ENCODE measurements around the gene STAG1. TPM values are rescaled to one million over a fixed set of nuclear protein-coding genes. Genes with fewer than 3 reads are reported as not detected.
"Not testable (repeated sequence)": the region's sequence is repeated elsewhere in the genome, so short reads cannot be mapped to it uniquely, and the experiment has no call there.

Gene STAG1
- polyA plus RNA-seq, 1 donor from 2014 or later: 20.8 TPM

DNA sequence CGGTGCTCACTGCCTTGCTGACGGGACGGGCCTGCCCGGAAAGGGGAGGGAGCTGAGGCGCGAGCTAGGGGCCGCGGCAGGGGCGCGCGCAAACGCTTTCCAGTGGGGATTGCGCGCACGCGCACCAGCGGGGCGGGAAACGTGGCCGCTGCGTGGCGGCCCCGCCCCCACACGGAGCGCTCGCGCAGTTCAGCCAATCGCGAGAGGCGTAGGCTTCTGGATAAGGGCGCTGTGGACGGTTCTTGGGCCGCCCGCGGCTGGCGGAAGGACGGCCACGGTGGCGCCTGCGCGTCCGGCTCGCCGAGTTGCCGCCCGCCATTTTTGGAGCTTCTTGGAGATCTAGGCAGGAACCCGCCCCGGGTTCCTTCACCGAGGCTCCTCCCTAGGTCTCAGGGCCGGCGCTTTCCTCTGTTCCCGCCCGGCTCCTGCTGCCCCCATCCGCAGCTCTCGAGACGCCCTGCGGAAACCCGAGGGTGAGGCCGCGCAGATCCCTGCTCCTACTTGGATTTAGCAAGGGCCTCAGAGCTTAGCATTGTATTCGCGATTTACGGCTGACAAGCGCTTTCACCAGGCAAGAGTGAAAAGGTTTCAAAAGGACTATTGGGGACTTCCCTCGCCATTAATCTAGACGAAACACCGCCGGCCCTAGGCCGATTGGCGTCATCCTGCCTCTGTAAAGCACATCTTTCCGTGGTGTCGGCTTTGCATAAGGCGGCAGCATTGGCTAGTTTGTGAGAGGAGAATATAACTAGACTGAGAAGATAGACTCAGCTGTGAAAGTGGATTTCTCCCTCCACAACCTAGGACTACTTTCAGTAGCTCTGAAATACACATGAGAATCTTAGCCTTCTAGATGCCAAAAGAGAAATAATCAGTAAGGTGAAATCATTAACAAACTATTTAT is 496 bp upstream of the STAG1 start:
- peaks cover 27 to 37% (median 36%) of the 10 kb centered on the region in 3 donors for H3K4me1 Mint-ChIP-seq
- H3K27me3 Mint-ChIP-seq: no peaks in the 10 kb centered on the region
- peak overlapping the region; percentile 98 to 100 (median 99) for H3K27ac Mint-ChIP-seq
- H3K4me3 Mint-ChIP-seq: peak overlapping the region; percentile 94 to 98 (median 95)
- no peaks in the 10 kb centered on the region for H3K9me3 Mint-ChIP-seq
- no peaks in the 10 kb centered on the region for H3K36me3 Mint-ChIP-seq

DNA sequence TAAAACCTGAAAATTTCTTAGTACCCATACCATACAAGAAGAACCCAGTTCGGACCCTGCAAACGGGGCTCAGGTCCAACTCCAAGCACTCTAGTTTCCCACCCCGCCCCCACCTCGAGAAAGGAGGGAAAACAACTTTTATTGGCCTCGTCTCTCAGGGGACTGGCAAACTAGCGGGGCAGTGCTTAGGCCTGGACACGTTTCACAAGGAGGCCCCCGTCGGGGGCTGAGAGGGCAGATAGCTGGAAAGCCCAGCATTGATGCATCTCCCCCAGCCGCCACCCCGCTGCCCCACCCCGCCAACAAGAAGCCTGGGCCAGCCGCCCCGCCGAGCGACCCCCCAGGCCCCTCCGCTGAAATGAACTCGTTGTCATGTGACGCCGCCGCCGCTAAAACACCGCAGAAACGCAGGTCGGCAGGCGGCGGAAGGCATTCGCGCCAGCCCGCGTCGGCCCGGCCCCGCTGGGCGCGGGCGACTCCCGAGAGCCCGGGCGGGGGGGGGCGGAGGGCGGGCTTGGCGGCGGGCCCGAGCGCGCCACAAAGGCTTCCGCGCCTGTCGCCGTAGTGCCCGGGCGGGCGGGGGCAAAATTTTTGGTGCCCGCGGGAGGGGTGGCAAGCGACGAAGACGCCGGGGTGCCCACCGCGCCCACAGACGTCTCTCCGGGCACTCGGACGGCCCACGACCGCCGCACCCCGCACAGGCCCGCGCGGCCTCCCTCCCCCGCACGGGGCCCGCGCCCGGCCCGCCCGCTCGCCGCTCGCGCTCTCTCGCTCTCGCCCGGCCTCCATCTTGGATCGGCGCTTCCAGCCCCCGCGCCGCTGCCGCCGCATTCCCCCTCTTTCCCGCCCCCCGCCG is 634 bp downstream of the STAG1 start:
- peak overlapping the region; percentile 94 to 98 (median 95) for H3K4me3 Mint-ChIP-seq
- peak overlapping the region; percentile 98 to 100 (median 99) for H3K27ac Mint-ChIP-seq
- no peaks in the 10 kb centered on the region for H3K36me3 Mint-ChIP-seq
- peaks cover 27 to 41% (median 37%) of the 10 kb centered on the region in 3 donors for H3K4me1 Mint-ChIP-seq
- H3K27me3 Mint-ChIP-seq: no peaks in the 10 kb centered on the region
- H3K9me3 Mint-ChIP-seq: no peaks in the 10 kb centered on the region

DNA sequence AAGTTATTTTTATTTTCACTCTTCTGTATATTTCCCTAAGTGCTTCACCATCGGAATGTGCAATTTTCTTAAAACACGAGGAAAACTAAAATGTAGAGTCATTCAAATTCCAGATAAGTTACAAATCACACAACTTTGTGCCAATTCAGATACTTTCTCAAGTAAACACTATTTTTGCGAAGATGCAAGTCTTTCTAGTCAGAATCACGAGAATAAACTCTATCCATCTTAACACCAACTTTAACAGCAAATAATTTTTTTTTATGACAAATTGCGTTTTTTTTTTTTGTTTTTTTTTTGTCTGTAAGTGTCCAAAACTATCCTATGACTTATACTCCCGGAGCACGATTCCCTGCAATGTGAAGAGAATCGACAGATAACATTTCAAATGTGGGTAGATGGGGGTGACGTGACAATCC is 1.3 kb downstream of the STAG1 start:
- peaks cover 33 to 42% (median 40%) of the 10 kb centered on the region in 3 donors for H3K4me1 Mint-ChIP-seq

DNA sequence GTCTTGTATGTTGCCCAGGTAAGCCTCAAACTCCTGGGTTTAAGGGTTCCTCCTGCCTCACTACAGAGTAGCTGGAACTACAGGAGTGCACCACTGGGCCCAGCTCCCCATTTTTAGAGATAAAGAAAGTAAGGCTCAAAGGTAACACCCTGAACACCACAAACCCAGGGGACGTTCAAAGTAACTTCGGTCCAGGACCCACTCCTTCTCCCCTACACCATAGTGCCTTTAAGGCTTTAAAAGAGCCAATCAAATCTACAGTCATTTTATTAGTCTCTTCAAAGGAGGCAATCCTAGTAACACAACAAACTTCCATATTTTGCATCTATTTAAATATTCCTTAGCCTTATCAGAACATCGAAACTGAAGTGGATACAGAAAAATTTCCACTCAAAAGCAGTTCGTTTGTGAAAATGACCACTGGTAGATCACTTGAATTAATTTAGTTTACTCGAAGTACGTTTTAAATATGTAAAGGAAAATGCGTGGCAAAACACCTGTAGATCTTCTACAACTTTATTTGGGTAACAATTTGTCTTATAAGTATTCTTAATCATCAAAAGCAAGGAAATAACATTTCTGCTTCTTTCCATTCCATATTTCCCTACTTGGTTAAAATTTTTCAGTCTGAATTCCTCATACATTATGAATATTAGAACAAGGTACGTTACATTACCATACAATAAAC is 1.8 kb downstream of the STAG1 start:
- Mint-ChIP-seq H3K27ac (peak overlapping the region; percentile 32 to 94 (median 92)), H3K27me3 (no peaks in the 10 kb centered on the region), H3K4me3 (peak overlapping the region; percentile 86 to 94 (median 92)), H3K36me3 (no peaks in the 10 kb centered on the region), H3K4me1 (peaks cover 37 to 44% (median 42%) of the 10 kb centered on the region in 3 donors), H3K9me3 (no peaks in the 10 kb centered on the region)

More for the DNA sequence above, 1.3 kb downstream of the STAG1 start:
- H3K36me3 Mint-ChIP-seq: no peaks in the 10 kb centered on the region
- no peaks in the 10 kb centered on the region for H3K27me3 Mint-ChIP-seq
- no peaks in the 10 kb centered on the region for H3K9me3 Mint-ChIP-seq
- H3K4me3 Mint-ChIP-seq: peak overlapping the region; percentile 86 to 94 (median 92)
- peak overlapping the region; percentile 86 to 94 (median 92) for H3K27ac Mint-ChIP-seq

DNA sequence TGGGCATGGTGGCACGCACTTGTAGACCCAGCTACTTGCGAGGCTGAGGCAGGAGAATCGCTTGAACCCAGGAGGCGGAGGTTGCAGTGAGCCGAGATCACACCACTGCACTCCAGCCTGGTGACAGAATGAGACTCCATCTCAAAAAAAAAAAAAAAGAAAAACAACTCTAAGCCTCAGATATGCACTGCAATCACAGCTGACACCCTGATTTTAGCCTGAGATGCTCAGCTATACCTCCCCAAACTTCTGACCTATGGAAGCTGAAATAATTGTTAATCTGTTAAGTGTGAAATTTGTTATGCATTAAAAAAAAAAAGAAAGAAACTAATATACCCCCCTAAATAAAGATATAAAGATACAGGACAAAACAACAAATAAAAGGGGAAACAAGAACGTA is 2.6 kb downstream of the STAG1 start:
- H3K36me3 Mint-ChIP-seq, H3K27me3 Mint-ChIP-seq, H3K9me3 Mint-ChIP-seq: not testable (repeated sequence)
- H3K27ac Mint-ChIP-seq: peak overlapping the region in 2 of 3 donors; percentile 92 to 94
- H3K4me3 Mint-ChIP-seq: peak overlapping the region in 3 of 4 donors; percentile 90 to 94 (median 93)
- peaks cover 34 to 44% (median 40%) of the 10 kb centered on the region in 3 donors for H3K4me1 Mint-ChIP-seq

DNA sequence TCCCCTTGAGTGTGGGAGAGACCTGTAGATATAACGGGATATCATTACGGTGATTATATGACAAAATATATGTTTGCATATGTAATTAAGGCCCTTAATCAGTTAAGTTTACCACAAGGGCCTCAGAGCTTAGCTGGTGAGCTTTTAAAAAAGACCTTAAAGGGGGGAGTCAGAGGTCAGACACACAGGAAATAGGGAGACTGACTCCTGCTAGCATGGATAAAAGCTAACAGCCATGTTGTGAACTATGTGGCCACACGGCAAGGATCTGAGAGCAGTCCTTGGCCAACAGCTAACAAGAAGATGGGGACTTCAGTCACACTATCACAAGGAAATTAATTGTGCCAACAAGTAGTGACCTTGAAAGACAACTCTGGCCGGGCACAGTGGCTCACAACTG is 3.1 kb downstream of the STAG1 start:
- peaks cover 2% of the 10 kb centered on the region for H3K36me3 Mint-ChIP-seq
- H3K4me3 Mint-ChIP-seq: peak overlapping the region in 3 of 4 donors; percentile 30 to 82 (median 47)
- H3K9me3 Mint-ChIP-seq: peaks cover 0 to 1% (median 0%) of the 10 kb centered on the region in 3 donors
- H3K27ac Mint-ChIP-seq: peak overlapping the region; percentile 50 to 67 (median 59)
- H3K27me3 Mint-ChIP-seq: no peaks in the 10 kb centered on the region
- peaks cover 34 to 44% (median 38%) of the 10 kb centered on the region in 3 donors for H3K4me1 Mint-ChIP-seq

DNA sequence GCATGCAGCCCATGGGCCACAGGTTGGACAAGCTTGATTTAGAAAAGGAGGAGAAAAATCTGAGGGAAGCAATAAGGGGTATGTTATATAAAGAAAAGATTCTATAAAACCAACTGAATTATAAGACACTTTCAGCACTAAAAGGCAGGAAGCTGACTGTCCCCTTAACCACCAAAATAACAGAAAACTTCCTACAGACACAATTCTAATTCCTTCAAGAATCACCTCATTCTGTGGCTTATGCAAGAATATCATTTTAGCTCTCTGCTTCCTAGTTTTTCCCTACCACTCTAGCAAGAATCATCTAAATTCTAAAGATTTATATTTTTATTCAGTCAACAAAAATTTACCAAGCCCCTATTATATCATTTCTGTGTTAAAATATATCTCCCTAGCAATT is 6.3 kb downstream of the STAG1 start:
- Mint-ChIP-seq H3K27me3 (no peaks in the 10 kb centered on the region), H3K4me3 (peak overlapping the region in 1 of 4 donors; percentile 37), H3K9me3 (peaks cover 0 to 1% (median 1%) of the 10 kb centered on the region in 3 donors), H3K27ac (peak overlapping the region in 2 of 3 donors; percentile 48 to 72), H3K4me1 (peaks cover 33 to 39% (median 37%) of the 10 kb centered on the region in 3 donors), H3K36me3 (peaks cover 5% of the 10 kb centered on the region)

DNA sequence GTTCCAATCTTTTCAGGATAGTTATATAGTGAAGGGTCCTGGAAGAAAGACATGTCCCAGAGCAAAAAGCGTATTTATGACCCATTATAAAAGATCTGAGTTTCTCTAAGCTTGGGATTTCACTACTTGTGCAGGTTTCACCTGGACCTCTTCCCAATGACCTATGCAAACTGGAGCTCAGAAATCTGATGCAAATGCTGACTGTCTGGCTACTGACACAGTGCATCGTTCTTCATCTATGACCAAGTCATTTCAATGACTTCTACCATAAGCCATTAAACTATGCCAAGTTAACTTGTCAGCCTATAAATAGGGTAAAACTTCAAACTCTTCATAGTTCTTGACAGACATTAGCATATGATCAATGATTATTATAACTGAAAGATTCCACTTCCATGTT is 11.1 kb downstream of the STAG1 start:
- H3K4me3 Mint-ChIP-seq: no peak overlapping the region
- no peaks in the 10 kb centered on the region for H3K27me3 Mint-ChIP-seq
- H3K27ac Mint-ChIP-seq: no peak overlapping the region
- H3K36me3 Mint-ChIP-seq: peaks cover 13% of the 10 kb centered on the region
- peaks cover 0 to 1% (median 1%) of the 10 kb centered on the region in 3 donors for H3K9me3 Mint-ChIP-seq
- peaks cover 22 to 39% (median 32%) of the 10 kb centered on the region in 3 donors for H3K4me1 Mint-ChIP-seq

DNA sequence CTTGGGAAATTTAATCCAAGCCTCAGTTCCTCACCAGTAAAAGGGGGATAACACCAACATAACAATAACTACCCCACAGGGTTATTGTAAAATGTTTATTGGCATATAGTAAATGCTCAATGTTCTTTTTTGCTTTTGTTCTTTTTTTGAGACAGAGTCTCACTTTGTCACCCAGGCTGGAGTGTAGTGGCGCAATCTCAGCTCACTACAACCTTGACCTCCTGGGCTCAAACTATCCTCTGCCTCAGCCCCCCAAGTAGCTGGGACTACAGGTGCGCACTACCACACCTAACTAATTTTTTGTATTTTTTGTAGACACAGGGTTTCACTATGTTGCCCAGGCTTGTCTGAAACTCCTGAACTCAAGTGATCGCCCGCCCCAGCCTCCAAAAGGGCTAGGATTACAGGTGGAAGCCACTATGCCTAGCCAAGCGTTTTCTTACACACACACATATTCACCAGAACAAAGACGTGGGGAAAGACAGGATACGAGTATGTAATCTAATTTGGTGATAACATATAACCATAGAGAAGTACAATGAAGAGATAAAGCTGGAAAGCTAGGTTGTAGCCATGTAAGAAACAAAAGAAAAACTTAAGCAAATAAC is 11.7 kb downstream of the STAG1 start:
- H3K27me3 Mint-ChIP-seq: no peaks in the 10 kb centered on the region
- H3K4me1 Mint-ChIP-seq: peaks cover 22 to 33% (median 31%) of the 10 kb centered on the region in 3 donors
- peaks cover 13% of the 10 kb centered on the region for H3K36me3 Mint-ChIP-seq
- H3K27ac Mint-ChIP-seq: no peak overlapping the region
- no peak overlapping the region for H3K4me3 Mint-ChIP-seq
- peaks cover 0 to 1% (median 1%) of the 10 kb centered on the region in 3 donors for H3K9me3 Mint-ChIP-seq

DNA sequence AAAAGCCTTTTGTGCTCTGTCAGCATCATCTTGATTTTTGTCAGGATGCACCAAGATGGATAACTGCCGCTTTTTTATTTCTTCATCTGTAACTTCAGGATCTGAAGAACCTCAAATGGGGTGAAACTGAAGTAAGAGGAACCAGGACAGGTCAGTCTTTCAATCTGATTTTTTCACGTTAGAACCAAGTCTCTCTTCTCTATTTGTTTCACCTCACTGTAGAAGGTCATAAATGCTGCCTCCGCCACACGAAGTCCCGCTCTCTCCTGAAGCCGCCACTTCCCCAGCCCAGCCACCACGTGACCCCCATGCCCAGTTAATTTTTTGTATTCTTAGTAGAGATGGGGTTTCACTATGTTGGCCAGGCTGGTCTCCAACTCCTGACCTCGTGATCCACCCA is 15.2 kb downstream of the STAG1 start:
- Mint-ChIP-seq H3K36me3 (peaks cover 11% of the 10 kb centered on the region), H3K4me3 (peak overlapping the region in 2 of 4 donors; percentile 32 to 65), H3K4me1 (peaks cover 37 to 52% (median 40%) of the 10 kb centered on the region in 3 donors)
- not testable (repeated sequence) for H3K27ac Mint-ChIP-seq, H3K9me3 Mint-ChIP-seq, H3K27me3 Mint-ChIP-seq

DNA sequence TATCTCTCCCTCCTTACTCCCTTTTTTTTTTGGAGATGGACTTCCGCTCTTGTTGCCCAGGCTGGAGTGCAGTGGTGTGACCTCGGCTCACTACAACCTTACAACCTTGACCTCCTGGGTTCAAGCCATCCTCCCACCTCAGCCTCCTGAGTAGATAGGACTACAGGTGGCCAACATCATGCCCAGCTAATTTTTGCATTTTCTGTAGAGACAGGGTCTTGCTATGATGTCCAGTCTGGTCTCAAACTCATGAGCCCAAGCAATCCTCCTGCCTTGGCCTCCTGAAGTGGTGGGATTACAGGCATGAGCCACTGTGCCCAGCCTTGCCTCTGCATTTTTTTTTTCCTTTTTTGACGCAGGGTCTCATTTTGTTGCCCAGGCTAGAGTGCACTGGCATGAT is 17.1 kb downstream of the STAG1 start:
- peaks cover 39 to 54% (median 46%) of the 10 kb centered on the region in 3 donors for H3K4me1 Mint-ChIP-seq
- H3K27ac Mint-ChIP-seq: no peak overlapping the region
- H3K27me3 Mint-ChIP-seq: no peaks in the 10 kb centered on the region
- no peaks in the 10 kb centered on the region for H3K9me3 Mint-ChIP-seq
- peaks cover 3% of the 10 kb centered on the region for H3K36me3 Mint-ChIP-seq
- H3K4me3 Mint-ChIP-seq: peak overlapping the region in 1 of 4 donors; percentile 54

DNA sequence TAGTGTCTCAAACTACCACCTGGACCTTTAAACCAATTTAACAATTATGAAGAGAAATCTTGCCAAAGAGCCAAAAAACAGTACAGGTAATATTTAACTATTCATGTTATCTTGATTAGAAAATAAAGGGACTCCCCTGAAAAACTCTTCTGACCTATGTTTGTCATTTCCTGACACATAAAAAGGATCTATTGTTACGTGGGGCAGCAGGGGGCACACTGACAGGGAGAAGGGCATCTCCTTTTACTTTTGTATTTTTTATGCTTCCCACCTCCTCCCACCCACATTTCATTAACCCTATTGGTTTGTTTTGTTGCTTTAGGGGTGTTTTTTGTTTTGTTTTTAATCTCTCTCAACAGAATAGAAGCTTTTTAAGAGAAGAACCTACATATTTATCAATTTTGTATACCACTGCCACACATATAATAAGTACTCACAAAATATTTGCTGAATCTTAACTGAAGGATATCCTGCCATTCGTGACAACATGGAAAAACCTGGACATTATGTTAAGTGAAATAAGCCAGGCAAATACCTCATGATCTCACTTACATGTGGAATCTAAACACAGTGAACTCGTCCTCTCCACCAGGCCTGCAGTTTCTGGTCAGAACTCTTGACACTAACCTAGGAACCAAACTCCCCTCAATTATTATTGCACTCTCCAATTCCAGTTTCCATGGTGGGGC is 17.7 kb downstream of the STAG1 start:
- Mint-ChIP-seq H3K4me1 (peaks cover 40 to 51% (median 44%) of the 10 kb centered on the region in 3 donors), H3K27me3 (no peaks in the 10 kb centered on the region), H3K36me3 (peaks cover 2% of the 10 kb centered on the region), H3K4me3 (peak overlapping the region in 2 of 4 donors; percentile 26 to 58), H3K27ac (peak overlapping the region in 2 of 3 donors; percentile 16 to 71), H3K9me3 (no peaks in the 10 kb centered on the region)

DNA sequence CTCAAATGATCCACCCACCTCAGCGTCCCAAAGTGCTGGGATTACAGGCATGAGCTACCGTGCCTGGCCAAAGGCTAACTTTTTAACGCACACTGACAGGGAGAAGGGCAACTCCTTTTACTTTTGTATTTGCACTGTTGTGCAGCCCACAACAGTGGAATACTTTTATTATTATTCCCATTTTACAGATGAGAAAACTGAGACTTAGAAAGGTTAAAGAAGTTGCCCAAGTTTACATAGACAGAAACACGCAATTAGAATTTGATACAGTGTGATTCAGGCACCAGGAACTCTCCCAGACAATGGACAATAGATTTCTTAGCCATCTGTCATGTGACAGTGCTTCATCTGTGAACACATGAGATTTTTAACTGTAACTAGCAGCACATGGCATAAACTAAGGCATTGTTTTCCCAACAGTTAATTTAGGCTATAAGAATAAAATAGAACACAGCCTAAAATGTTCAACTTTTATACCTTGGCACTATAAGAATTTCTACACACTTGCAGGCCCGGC is 18.8 kb downstream of the STAG1 start:
- H3K27ac Mint-ChIP-seq: no peak overlapping the region
- peaks cover 47 to 57% (median 50%) of the 10 kb centered on the region in 3 donors for H3K4me1 Mint-ChIP-seq
- no peaks in the 10 kb centered on the region for H3K9me3 Mint-ChIP-seq
- peak overlapping the region in 1 of 4 donors; percentile 12 for H3K4me3 Mint-ChIP-seq
- no peaks in the 10 kb centered on the region for H3K27me3 Mint-ChIP-seq
- peaks cover 2% of the 10 kb centered on the region for H3K36me3 Mint-ChIP-seq

Measured in IgD-negative memory B cell (primary cell).